ENCODE measurements around the gene CCDC83. TPM values are rescaled to one million over a fixed set of nuclear protein-coding genes. Genes with fewer than 3 reads are reported as not detected.

CCDC83 gene
- total RNA-seq, 1 donor from 2014 or later = not detected

- no peak for DNase-seq (ENCODE audit: low read depth)
- TF ChIP-seq CTCF (IDR thresholded peaks at IDR 0.05; ENCODE audit: insufficient read depth, low read length, severe bottlenecking) = no peak
- H3K4me3 ChIP-seq (ENCODE audit: low read depth, low read length) = no peak overlapping the region
- H3K36me3 ChIP-seq (ENCODE audit: control insufficient read depth, insufficient read depth, low read length) = no peaks in the 10 kb centered on the region
- no peak for FAIRE-seq
- no peaks in the 10 kb centered on the region for H3K27me3 ChIP-seq (ENCODE audit: control insufficient read depth, insufficient read depth, low read length)
Measured at GRCh38 chr11:85884581-85885021, 29.4 kb downstream of the CCDC83 start.

- FAIRE-seq = no peak
Measured at GRCh38 chr11:85886089-85887056, 31.2 kb downstream of the CCDC83 start.

DNA sequence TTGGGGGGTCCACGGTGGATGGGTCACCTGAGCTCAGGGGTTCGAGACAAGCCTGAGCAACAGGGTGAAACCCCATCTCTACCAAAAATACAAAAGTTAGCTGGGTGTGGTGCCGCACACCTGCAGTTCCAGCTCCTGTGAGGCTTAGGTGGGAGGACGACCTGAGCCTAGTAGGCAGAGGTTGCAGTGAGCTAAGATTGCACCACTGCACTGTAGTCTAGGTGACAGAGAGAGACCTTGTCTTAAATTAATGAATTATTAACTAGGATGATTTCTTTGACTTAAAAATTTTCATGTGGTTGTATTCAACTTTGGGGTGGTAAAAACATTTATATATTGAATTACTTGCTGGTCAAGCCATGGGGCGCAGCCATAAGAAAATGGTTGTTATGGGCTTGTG, 33.9 kb downstream of the CCDC83 start:
- TF ChIP-seq CTCF (IDR thresholded peaks at IDR 0.05; ENCODE audit: insufficient read depth, low read length, severe bottlenecking) = no peak
- FAIRE-seq = no peak
- H3K36me3 ChIP-seq (ENCODE audit: control insufficient read depth, insufficient read depth, low read length) = no peaks in the 10 kb centered on the region
- H3K27me3 ChIP-seq (ENCODE audit: control insufficient read depth, insufficient read depth, low read length) = no peaks in the 10 kb centered on the region
- DNase-seq (ENCODE audit: low read depth) = no peak
- no peak overlapping the region for H3K4me3 ChIP-seq (ENCODE audit: low read depth, low read length)

More at GRCh38 chr11:85886089-85887056, 31.2 kb downstream of the CCDC83 start:
- Histone ChIP-seq H3K27me3 (ENCODE audit: control insufficient read depth, insufficient read depth, low read length) (no peaks in the 10 kb centered on the region), H3K36me3 (ENCODE audit: control insufficient read depth, insufficient read depth, low read length) (no peaks in the 10 kb centered on the region), H3K4me3 (ENCODE audit: low read depth, low read length) (no peak overlapping the region)
- no peak for DNase-seq (ENCODE audit: low read depth)
- no peak for TF ChIP-seq CTCF (IDR thresholded peaks at IDR 0.05; ENCODE audit: insufficient read depth, low read length, severe bottlenecking)

- no peaks in the 10 kb centered on the region for H3K27me3 ChIP-seq (ENCODE audit: control insufficient read depth, insufficient read depth, low read length)
- DNase-seq (ENCODE audit: low read depth) (peak; percentile 86), FAIRE-seq (no peak)
- no peak overlapping the region for H3K4me3 ChIP-seq (ENCODE audit: low read depth, low read length)
- no peaks in the 10 kb centered on the region for H3K36me3 ChIP-seq (ENCODE audit: control insufficient read depth, insufficient read depth, low read length)
- no peak for TF ChIP-seq CTCF (IDR thresholded peaks at IDR 0.05; ENCODE audit: insufficient read depth, low read length, severe bottlenecking)
Measured at GRCh38 chr11:85889676-85890579, 34.7 kb downstream of the CCDC83 start.

- FAIRE-seq (no peak), DNase-seq (ENCODE audit: low read depth) (no peak)
- no peak overlapping the region for H3K4me3 ChIP-seq (ENCODE audit: low read depth, low read length)
- no peaks in the 10 kb centered on the region for H3K27me3 ChIP-seq (ENCODE audit: control insufficient read depth, insufficient read depth, low read length)
- H3K36me3 ChIP-seq (ENCODE audit: control insufficient read depth, insufficient read depth, low read length) = no peaks in the 10 kb centered on the region
- TF ChIP-seq CTCF (IDR thresholded peaks at IDR 0.05; ENCODE audit: insufficient read depth, low read length, severe bottlenecking) = no peak
Measured at GRCh38 chr11:85893395-85893794, 38.2 kb downstream of the CCDC83 start.
